Pulmonary artery endothelial cell (primary cell): ENCODE measurements around the gene SLMAP. TPM values are rescaled to one million over a fixed set of nuclear protein-coding genes. Genes with fewer than 3 reads are reported as not detected.
"Not testable (repeated sequence)": the region's sequence is repeated elsewhere in the genome, so short reads cannot be mapped to it uniquely, and the experiment has no call there.

Experiments
- DNase-seq: peaks from one replicate; pipeline ENCODE4 v3.0.0-alpha.2; 2011; ENCODE audit warnings: low read depth, low spot score
- total RNA-seq: library from RNA; depleted of rRNA; stranded (reverse); fragments of >200 nt; gene quantifications from 2 replicates; pipeline ENCODE4 v1.2.3, GENCODE V29; 2014

SLMAP gene
- total RNA-seq, 1 donor from 2014 or later: 38.1 TPM

DNA sequence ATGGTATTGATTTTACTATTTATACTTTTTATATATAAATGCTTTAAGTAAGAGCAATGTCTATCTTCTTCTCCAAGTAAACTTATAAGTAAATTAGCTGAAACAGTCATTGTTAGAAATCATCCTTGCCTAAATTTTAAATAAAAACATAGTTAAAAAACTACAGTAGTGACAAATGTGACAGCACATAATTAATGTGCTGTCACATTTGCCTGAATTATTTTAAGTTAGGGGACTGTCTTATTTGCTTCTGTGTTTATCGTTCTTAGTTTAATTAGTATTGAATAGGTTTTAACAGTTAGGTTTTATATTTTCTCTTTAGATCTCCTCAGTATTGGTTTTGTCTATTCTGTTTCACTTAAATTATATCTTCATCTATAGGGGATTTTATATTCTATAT is 36.1 kb downstream of the SLMAP start:
- no peak for DNase-seq

DNA sequence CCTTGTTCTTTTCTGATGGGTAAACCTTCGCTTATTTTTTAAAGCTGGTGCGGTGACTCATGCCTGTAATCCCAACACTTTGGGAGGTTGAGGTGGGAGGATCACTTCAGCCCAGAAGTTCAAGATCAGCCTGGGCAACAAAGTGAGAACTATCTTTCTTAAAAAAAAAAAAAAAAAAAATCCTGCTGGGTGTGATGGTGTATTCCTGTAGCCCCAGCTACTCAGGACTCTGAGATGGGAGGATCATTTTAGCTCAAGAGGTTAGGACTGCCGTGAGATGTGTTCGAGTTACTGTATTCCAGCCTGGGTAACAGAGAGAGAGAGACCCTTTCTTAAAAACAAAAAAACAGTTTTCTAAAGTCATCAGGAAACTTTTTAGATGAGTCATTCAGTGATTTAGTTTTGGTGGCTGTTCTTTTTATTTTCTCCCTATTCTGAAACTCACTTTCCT is 37.7 kb downstream of the SLMAP start:
- DNase-seq: no peak

- DNase-seq: no peak
Observed at GRCh38 chr3:57794501-57794900, 38.4 kb downstream of the SLMAP start.

DNA sequence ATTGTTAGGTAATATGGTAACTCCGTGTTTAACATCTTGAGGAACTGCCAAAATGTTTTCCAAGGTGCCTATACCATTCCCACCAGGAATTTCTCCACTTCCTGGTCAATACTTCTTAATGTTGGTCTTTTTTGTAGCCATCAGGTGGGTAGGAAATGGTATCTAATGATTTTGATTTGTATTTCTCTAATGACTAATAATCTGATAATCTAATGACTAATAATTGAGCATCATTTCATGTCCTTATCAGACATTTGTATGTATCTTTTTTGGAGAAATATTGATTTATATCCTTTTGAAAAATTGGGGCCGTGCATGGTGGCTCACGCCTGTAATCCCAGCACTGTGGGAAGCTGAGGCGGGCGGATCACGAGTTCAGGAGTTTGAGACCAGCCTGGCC is 38.8 kb downstream of the SLMAP start:
- DNase-seq: no peak

DNA sequence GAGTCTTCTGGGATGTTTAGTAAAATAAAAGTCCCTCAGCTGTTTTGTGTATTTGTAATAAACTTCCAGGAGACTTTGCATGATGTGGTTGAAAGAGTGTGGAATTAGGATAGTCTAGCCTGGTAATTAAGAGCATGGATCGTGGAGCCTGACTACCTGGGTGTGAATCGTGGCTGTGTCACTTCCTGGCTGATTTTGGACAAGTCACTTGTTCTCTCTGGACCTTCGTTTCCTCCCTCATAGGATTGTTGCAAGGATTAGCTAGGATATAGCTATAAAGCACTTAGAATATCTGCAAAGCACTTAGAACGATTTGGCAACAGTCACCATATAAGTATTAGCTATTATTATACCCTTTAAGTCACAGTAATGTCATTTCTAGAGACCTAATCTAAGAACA is 40.2 kb downstream of the SLMAP start:
- no peak for DNase-seq

- no peak for DNase-seq
Observed at GRCh38 chr3:57797701-57798487, 41.8 kb downstream of the SLMAP start.

- peak; percentile 79 for DNase-seq
Observed at GRCh38 chr3:57803647-57804081, 47.6 kb downstream of the SLMAP start.

- no peak for DNase-seq
Observed at GRCh38 chr3:57805266-57805665, 49.2 kb downstream of the SLMAP start.

- peak; percentile 32 for DNase-seq
Observed at GRCh38 chr3:57805674-57806073, 49.6 kb downstream of the SLMAP start.

DNA sequence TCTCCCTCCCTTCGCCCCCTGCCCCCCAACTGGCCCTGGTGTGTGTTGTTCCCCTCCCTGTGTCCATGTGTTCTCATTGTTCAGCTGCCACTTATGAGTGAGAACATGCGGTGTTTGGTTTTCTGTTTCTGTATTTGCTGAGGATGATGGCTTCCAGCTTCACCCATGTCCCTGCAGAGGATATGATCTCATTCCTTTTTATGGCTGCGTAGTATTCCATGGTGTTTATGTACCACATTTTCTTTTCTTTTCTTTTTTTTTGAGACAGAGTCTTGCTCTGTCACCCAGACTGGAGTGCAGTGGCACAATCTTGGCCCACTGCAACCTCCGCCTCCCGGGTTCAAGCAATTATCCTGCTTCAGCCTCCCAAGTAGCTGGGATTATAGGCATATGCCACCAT is 50.1 kb downstream of the SLMAP start:
- DNase-seq: not testable (repeated sequence)

- DNase-seq: no peak
Observed at GRCh38 chr3:57808961-57809608, 53.0 kb downstream of the SLMAP start.

DNA sequence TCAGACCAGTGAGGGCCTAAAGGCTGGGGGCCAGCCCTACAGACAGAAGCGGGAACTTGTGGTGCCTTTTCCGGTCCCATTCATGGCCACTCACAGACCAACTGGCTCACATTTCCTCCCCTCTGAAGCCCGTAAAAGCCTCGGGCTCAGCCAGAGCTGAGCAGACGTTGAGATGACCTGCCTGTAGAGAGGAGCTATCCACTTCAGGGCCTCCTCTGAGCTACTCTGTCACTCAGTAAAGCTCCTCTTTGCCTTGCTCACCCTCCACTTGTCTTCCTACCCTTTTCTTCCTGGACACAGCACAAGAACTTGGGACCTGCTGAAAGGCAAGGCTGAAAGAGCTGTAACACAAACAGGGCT is 53.5 kb downstream of the SLMAP start:
- DNase-seq: no peak

DNA sequence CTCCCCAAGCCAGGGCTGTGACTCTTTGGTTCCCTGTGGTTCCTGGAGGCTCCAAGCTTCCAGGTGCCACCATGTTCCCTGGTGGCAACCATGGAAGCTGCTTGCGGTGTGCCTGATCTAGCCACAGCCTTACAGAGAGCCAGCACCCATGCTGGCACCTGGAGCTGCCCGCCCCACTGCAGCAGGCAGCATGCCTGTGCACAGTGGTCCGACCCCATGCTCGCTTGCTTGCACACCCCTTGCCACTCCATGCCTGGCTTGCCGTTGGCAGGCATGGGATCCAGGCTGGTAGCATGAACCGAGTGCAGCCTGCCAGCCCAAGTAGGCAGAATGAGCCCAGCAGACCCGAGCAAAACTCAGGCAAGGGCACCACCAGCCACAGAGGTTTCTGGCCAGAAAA is 53.9 kb downstream of the SLMAP start:
- DNase-seq: no peak

- no peak for DNase-seq
Observed at GRCh38 chr3:57810471-57811137, 54.5 kb downstream of the SLMAP start.

DNA sequence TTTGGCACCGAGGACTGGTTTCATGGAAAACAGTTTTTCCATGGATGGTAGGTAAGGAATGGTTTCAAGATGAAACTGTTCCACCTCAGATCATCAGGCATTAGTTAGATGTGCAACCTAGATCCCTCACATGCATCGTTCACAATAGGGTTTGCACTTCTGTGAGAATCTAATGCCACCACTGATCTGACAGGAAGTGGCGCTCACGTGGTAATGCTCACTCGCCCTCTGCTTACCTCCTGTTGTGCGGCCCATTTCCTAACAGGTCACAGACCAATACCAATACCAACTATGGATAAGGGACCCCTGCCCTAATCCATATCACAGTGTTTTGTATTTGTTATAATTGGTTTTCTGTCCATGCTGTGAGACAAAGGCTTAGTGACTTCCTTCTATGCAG is 58.9 kb downstream of the SLMAP start:
- no peak for DNase-seq

- no peak for DNase-seq
Observed at GRCh38 chr3:57816471-57817095, 60.5 kb downstream of the SLMAP start.

DNA sequence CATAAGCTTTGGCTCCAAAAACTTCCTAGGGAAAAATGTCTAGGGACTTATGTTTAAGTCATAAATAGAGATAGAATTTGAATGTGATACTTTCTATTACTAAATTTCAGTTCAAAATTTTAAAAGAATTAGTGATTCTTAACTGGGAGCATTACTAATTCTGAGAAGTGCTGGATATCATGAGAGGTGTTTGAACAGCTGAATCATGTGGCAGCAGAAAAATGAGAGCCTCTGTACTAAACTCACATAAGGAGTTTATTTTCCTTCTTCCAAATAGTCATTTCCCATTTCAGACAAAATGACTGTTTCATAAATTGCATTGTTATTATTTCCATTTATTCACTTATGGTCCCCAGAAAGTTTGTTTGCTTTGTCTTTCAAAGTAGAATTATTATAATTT is 62.7 kb downstream of the SLMAP start:
- no peak for DNase-seq

- DNase-seq: no peak
Observed at GRCh38 chr3:57820479-57820878, 64.4 kb downstream of the SLMAP start.

- DNase-seq: no peak
Observed at GRCh38 chr3:57821765-57822164, 65.7 kb downstream of the SLMAP start.

GRCh38 chr3:57822686-57823085 is 66.6 kb downstream of the SLMAP start:
- no peak for DNase-seq

- DNase-seq: no peak
Observed at GRCh38 chr3:57825116-57825515, 69.0 kb downstream of the SLMAP start.
